Measurements from ENCODE around the gene FAM180B. TPM values are rescaled to one million over a fixed set of nuclear protein-coding genes. Genes with fewer than 3 reads are reported as not detected.

Gene FAM180B, protein sequence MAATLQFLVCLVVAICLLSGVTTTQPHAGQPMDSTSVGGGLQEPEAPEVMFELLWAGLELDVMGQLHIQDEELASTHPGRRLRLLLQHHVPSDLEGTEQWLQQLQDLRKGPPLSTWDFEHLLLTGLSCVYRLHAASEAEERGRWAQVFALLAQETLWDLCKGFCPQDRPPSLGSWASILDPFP
- total RNA-seq = not detected in 2 replicates

GRCh38 chr11:47586098-47586855, at the start of gene FAM180B:
TSS of gene FAM180B (plus strand) at chr11:47586678. CDS start at chr11:47586769, 91 bp downstream.

DNA sequence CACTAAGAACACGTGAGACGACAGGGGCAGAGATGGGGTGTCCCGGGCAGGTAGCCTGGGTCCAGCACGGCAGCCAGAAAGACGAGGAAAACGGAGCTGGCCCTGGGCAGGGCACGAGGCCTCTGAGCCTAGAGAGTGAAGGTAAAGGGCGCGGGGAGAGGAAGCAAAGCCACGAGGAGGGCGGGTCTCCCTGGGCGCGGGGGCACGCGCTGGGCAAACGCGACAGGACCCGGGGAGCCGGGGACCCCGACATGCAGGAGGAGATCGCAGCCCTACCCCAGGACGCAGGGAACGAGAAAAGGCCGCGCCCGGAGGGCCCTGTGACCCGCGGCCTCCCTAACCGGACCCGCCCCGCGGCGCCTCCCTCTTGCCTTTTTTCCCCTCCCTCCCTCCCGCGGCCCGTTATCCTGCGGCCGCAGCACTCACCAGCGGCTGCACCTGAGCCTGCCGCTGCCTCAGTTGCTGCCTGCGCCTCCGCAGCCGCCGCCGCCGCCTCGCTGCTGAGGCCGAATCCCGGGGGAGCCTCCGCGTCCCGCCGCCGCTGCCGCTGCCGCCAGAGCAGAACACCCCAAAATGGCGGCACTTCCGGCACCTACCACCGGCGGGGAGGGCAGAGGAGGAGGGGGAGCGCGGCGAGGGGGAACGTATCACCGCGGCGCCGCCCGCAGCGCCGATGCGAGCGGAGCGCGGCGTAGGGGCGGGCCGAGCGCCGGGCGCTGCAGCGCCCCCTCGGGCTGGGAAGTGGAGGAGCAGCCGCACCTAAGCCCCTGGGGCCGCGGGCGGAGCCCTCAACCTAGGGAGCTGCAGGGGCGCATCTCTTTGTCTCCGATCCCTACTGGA, 33.7 kb upstream of the FAM180B start, which contains the start of gene CELF1:
TSS of gene CELF1 (minus strand) at position 567 of the 840 bp plus-strand sequence. CDS start 53,609 bp downstream, outside the sequence.

GRCh38 chr11:47565340-47566148, 20.9 kb upstream of the FAM180B start, which contains the start of gene PTPMT1:
TSS of gene PTPMT1 (plus strand) at chr11:47565599. CDS start at chr11:47565623, 24 bp downstream.

GRCh38 chr11:47578524-47579494, 7.7 kb upstream of the FAM180B start, which contains the start of the genes KBTBD4 and NDUFS3:
TSS of gene KBTBD4 (minus strand) at chr11:47578970. CDS start at chr11:47578951, 19 bp downstream.
TSS of gene NDUFS3 (plus strand) at chr11:47579074. CDS start at chr11:47579092, 18 bp downstream.

DNA sequence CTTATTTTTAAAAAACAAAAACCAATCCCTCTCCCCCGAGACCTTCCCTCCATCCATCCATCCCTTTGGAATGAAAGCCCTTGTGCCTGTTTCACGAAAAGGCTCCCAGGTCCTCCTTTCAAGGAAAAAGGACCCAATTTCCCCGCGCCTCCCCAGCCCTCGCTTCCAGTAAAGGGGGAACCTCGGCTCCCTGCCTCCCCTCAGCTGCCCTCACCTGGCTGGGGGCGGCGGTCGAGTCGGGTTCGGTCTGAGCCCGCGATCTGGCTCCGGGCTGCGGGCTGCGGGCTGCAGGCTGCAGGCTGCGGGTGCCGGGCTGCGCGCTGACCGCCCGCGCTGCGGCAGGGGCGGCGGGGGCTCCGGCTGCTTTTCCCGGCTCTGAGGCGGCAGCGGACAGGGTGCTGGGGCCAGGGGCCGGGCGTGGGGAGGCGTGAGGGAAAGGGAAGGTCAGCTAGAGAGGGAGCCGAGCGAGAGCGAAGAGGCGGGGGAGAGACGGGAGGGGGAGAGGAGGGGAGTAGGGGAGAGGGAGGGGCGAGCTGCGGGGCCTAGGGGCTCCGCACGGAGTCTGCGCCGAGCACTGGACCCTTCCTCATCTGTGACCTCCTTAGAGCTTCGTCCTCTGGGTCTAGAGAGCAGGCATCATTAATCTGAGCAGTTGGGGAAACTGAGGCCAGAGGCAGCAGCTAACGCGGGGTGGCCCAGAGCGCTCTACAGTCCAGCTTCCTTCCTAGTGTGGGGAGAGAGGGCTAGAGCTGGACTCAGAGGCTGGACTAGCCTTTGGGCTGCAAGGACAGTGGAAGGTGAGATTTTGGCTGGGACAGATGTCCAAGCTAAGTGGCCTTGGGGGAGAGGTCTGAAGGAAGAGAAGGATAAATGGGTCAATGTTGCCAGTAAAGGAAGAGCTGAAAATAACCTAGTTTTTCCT, 7.7 kb downstream of the FAM180B start, which contains the start of gene C1QTNF4:
TSS of gene C1QTNF4 (minus strand) at position 478 of the 922 bp plus-strand sequence. CDS start 3,601 bp downstream, outside the sequence.

Other genes starting within 250 kb of the FAM180B start
- not detected in 2 replicates for gene MYBPC3, start 234.0 kb upstream of the FAM180B start, total RNA-seq
- gene SPI1, start 208.1 kb upstream of the FAM180B start, total RNA-seq = not detected in 2 replicates
- gene SLC39A13, start 178.1 kb upstream of the FAM180B start, total RNA-seq = 141 and 145 TPM in 2 replicates
- gene PSMC3, start 160.2 kb upstream of the FAM180B start, total RNA-seq = 117 and 138 TPM in 2 replicates
- not detected in 2 replicates for gene RAPSN, start 137.5 kb upstream of the FAM180B start, total RNA-seq
- gene CELF1, start 33.5 kb upstream of the FAM180B start, total RNA-seq = 37.0 and 48.4 TPM in 2 replicates
- 70.0 and 90.8 TPM in 2 replicates for gene PTPMT1, start 21.1 kb upstream of the FAM180B start, total RNA-seq
- gene KBTBD4, start 7.7 kb upstream of the FAM180B start, total RNA-seq = 10.8 and 18.8 TPM in 2 replicates
- gene NDUFS3, start 7.6 kb upstream of the FAM180B start, total RNA-seq = 53.8 and 68.5 TPM in 2 replicates
- 0.16 and 0.90 TPM in 2 replicates for gene C1QTNF4, start 7.7 kb downstream of the FAM180B start, total RNA-seq
- 65.9 and 88.0 TPM in 2 replicates for gene MTCH2, start 55.9 kb downstream of the FAM180B start, total RNA-seq
- 1.6 TPM in 1 of 2 replicates, not detected in the other for gene AGBL2, start 128.7 kb downstream of the FAM180B start, total RNA-seq
- gene FNBP4, start 180.7 kb downstream of the FAM180B start, total RNA-seq = 22.8 and 79.3 TPM in 2 replicates